ENCODE results near the gene SESN3.
"Not testable (repeated sequence)": the region's sequence is repeated elsewhere in the genome, so short reads cannot be mapped to it uniquely, and the experiment has no call there.

SESN3 gene

DNA sequence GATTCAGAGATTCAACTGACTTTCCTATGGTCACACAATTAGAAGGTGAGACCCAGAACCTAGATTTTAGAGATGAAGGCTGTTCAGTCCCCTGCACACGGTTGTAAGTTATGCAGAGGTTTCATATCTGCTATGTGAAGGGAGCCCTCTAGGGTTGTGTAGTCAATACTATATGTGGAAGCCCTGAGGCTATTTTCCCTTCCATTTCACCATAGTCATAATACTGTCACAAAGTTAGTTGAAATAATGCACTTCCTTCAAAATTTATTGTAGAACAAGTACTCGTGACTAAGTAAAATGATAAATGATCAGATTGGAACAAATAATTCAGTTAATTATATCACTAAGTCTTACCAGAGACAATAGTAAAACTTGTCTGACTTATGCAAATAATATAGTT, 92.6 kb downstream of the SESN3 start:
- no peak for DNase-seq (ENCODE audit: extremely low read depth, insufficient read length)
- peaks cover 5% of the 10 kb centered on the region for H3K27me3 ChIP-seq (replicated peaks; ENCODE audit: control insufficient read depth, insufficient read depth, low read length)

GRCh38 chr11:95137299-95137698, 93.7 kb downstream of the SESN3 start:
- Histone ChIP-seq H3K36me3 (ENCODE audit: control insufficient read depth, insufficient read depth, low read length) (no peaks in the 10 kb centered on the region), H3K27me3 (replicated peaks; ENCODE audit: control insufficient read depth, insufficient read depth, low read length) (peaks cover 3% of the 10 kb centered on the region), H3K4me3 (replicated peaks; ENCODE audit: low read depth, low read length) (no peak overlapping the region)
- DNase-seq (ENCODE audit: extremely low read depth, insufficient read length), result no peak
- no peak for TF ChIP-seq CTCF (IDR thresholded peaks at IDR 0.05; ENCODE audit: insufficient read depth, low read length, poor library complexity, severe bottlenecking)

More for the DNA sequence above, 92.6 kb downstream of the SESN3 start:
- no peaks in the 10 kb centered on the region for H3K36me3 ChIP-seq (ENCODE audit: control insufficient read depth, insufficient read depth, low read length)
- TF ChIP-seq CTCF (IDR thresholded peaks at IDR 0.05; ENCODE audit: insufficient read depth, low read length, poor library complexity, severe bottlenecking), result peak; percentile 33
- H3K4me3 ChIP-seq (replicated peaks; ENCODE audit: low read depth, low read length), result no peak overlapping the region

- DNase-seq (ENCODE audit: extremely low read depth, insufficient read length); H3K36me3 ChIP-seq (ENCODE audit: control insufficient read depth, insufficient read depth, low read length); H3K4me3 ChIP-seq (replicated peaks; ENCODE audit: low read depth, low read length); H3K27me3 ChIP-seq (replicated peaks; ENCODE audit: control insufficient read depth, insufficient read depth, low read length): not testable (repeated sequence)
Observed at GRCh38 chr11:95136747-95137146, 94.3 kb downstream of the SESN3 start.

- Histone ChIP-seq H3K27me3 (replicated peaks; ENCODE audit: control insufficient read depth, insufficient read depth, low read length) (no peaks in the 10 kb centered on the region; the same call in 1 of the 2 replicates), H3K4me3 (replicated peaks; ENCODE audit: low read depth, low read length) (no peak overlapping the region), H3K36me3 (ENCODE audit: control insufficient read depth, insufficient read depth, low read length) (no peaks in the 10 kb centered on the region)
- DNase-seq (ENCODE audit: extremely low read depth, insufficient read length), result no peak
- no peak for TF ChIP-seq CTCF (IDR thresholded peaks at IDR 0.05; ENCODE audit: insufficient read depth, low read length, poor library complexity, severe bottlenecking)
Observed at GRCh38 chr11:95135880-95136279, 95.1 kb downstream of the SESN3 start.

GRCh38 chr11:95135155-95135554, 95.8 kb downstream of the SESN3 start:
- H3K27me3 ChIP-seq (replicated peaks; ENCODE audit: control insufficient read depth, insufficient read depth, low read length), result no peaks in the 10 kb centered on the region; the same call in 1 of the 2 replicates
- no peak for DNase-seq (ENCODE audit: extremely low read depth, insufficient read length)
- H3K4me3 ChIP-seq (replicated peaks; ENCODE audit: low read depth, low read length), result no peak overlapping the region
- TF ChIP-seq CTCF (IDR thresholded peaks at IDR 0.05; ENCODE audit: insufficient read depth, low read length, poor library complexity, severe bottlenecking), result no peak
- H3K36me3 ChIP-seq (ENCODE audit: control insufficient read depth, insufficient read depth, low read length), result no peaks in the 10 kb centered on the region

GRCh38 chr11:95134491-95134890, 96.5 kb downstream of the SESN3 start:
- no peak overlapping the region for H3K4me3 ChIP-seq (replicated peaks; ENCODE audit: low read depth, low read length)
- H3K36me3 ChIP-seq (ENCODE audit: control insufficient read depth, insufficient read depth, low read length), result no peaks in the 10 kb centered on the region
- no peak for DNase-seq (ENCODE audit: extremely low read depth, insufficient read length)
- H3K27me3 ChIP-seq (replicated peaks; ENCODE audit: control insufficient read depth, insufficient read depth, low read length), result no peaks in the 10 kb centered on the region; the same call in 1 of the 2 replicates
- no peak for TF ChIP-seq CTCF (IDR thresholded peaks at IDR 0.05; ENCODE audit: insufficient read depth, low read length, poor library complexity, severe bottlenecking)
